Mononuclear cell (primary cell): Measurements from ENCODE around the gene ZXDC. TPM values are rescaled to one million over a fixed set of nuclear protein-coding genes. Genes with fewer than 3 reads are reported as not detected.

Experiments used
- H3K27me3 ChIP-seq: 2 replicates; pipeline ENCODE4 v1.6.0; 2011; ENCODE audit warnings: low read length, control low read depth; ENCODE audit not compliant: insufficient read depth
- H3K4me1 ChIP-seq: 2 replicates; pipeline ENCODE4 v1.5.1; 2011; ENCODE audit warnings: mild to moderate bottlenecking, low read length, control low read depth; ENCODE audit not compliant: insufficient read depth
- H3K4me3 ChIP-seq: 2 replicates; pipeline ENCODE4 v1.5.1; 2011; ENCODE audit warnings: mild to moderate bottlenecking, low read length, moderate library complexity
- H3K9me3 ChIP-seq: 2 replicates; pipeline ENCODE4 v1.5.1; 2011; ENCODE audit warnings: low read depth, mild to moderate bottlenecking, control low read depth, low read length
- total RNA-seq: library from RNA; depleted of rRNA; stranded (reverse); fragments of >200 nt; gene quantifications from one replicate; pipeline ENCODE4 v1.2.3, GENCODE V29; 2012

ZXDC gene
- total RNA-seq, 1 donor: 63.2 TPM

- H3K27me3 ChIP-seq: no peaks in the 10 kb centered on the region
- H3K4me1 ChIP-seq: peaks cover 13% of the 10 kb centered on the region
- H3K9me3 ChIP-seq: no peaks in the 10 kb centered on the region
- no peak overlapping the region for H3K4me3 ChIP-seq
These were observed 15.3 kb downstream of the ZXDC start for GRCh38 chr3:126460381-126460780.

DNA sequence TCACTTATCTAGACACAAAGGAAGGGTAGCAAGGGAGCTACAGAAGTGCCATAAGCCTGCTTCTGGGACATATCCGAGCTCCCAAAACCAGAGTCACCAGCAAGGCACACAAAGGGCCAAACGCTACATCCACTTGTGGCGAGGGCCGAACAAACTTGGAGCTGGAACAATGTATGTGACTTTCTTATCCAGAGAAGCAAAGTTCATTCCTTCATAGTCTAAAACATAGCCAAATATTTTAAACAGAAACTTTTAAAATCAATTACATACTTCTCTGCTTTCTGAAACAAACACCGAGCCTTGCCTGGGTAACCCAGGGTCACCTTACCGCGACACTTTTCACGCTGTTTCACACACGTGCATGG lies 15.9 kb downstream of the ZXDC start:
- no peaks in the 10 kb centered on the region for H3K27me3 ChIP-seq
- peaks cover 7% of the 10 kb centered on the region for H3K4me1 ChIP-seq
- no peaks in the 10 kb centered on the region for H3K9me3 ChIP-seq
- H3K4me3 ChIP-seq: no peak overlapping the region

- H3K4me1 ChIP-seq: peaks cover 2% of the 10 kb centered on the region
- no peaks in the 10 kb centered on the region for H3K9me3 ChIP-seq
- no peak overlapping the region for H3K4me3 ChIP-seq
- no peaks in the 10 kb centered on the region for H3K27me3 ChIP-seq
These were observed 16.5 kb downstream of the ZXDC start for GRCh38 chr3:126459111-126459762.

DNA sequence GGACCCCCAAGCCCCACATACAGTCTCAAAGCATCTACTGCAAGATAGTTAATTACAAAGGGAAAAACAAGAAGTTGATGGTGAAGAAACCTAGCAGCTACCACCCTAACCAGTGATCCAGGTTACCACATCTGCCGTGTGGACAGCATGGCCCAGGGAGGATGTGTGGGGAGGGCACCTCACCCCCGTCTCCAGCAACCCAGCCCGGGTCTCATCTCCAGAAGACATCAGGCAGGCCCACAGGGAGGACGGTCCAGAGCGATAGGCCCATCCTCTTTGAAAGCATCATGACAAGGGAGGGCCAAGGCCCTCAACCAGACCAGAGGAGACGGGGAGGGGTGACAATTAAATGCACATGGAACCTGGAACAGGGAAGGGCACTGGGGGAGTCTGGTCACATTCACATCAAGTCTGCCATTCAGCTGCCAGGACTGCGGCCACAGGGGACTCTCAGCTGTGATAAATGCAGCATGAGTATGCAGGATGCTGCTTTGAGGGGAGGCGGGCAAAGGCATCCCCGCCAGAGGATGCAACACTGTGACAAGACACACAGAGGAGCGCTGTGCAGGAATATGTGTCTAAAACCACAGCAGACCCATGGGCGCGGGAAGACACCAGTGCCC lies 18.8 kb downstream of the ZXDC start:
- no peaks in the 10 kb centered on the region for H3K4me1 ChIP-seq

DNA sequence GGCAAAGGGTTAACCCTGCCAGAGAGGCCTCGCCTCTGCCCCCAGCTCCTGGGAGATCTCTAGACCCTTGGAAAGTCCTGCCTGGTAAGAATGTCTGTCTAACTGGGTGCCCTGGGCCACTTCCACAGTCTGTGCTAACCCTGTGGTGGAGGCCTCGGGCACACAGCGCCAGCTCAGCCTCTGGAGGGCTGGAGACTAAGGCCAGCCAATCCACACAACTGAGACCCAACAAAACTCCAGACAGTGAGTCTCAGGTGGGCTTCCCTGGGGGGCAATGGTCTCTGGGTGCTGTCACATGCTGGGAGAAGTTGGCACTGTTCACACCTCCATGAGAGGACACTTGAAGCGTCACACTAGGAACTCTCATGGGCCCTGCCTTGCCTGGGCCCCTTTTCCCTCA lies 19.5 kb downstream of the ZXDC start:
- Histone ChIP-seq H3K4me3 (no peak overlapping the region), H3K27me3 (no peaks in the 10 kb centered on the region), H3K4me1 (no peaks in the 10 kb centered on the region), H3K9me3 (no peaks in the 10 kb centered on the region)

More for the DNA sequence above, 18.8 kb downstream of the ZXDC start:
- Histone ChIP-seq H3K4me3 (no peak overlapping the region), H3K9me3 (no peaks in the 10 kb centered on the region), H3K27me3 (no peaks in the 10 kb centered on the region)

DNA sequence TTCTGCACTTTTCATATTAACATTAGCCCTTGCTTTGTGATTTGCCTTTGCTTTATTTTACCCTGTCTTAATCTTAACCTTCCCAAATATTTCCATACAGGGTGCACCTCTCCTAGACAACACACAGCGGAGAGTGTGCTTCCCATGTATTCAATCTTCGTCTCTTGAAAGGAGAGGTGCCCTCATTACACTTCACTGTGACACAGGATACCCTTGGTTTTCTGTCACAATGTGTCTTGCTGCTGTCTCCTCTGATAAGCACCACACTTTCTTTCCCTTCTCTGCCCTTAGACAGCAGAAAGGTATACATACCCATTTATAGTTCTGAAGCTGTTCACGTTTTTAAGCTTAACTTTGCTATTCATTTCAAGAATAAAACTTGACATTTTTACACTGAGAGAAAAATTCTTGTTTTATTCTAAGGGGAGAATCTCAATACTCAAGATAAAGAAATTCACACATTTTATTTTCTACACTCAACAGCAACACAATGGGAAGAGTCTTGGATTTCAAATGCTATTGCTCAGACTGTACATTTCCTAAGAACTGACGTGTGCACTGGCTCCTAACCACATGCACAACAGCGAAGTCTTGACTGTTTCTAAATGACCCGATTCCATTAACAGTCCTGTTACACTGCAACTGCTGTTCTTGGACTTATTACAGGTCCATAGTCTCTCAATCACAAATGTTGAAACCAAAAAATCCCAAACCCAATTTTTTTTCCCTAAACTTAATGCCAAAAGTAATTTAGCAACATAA lies 21.1 kb downstream of the ZXDC start:
- H3K4me3 ChIP-seq: no peak overlapping the region
- H3K4me1 ChIP-seq: no peaks in the 10 kb centered on the region
- H3K27me3 ChIP-seq: no peaks in the 10 kb centered on the region
- no peaks in the 10 kb centered on the region for H3K9me3 ChIP-seq

DNA sequence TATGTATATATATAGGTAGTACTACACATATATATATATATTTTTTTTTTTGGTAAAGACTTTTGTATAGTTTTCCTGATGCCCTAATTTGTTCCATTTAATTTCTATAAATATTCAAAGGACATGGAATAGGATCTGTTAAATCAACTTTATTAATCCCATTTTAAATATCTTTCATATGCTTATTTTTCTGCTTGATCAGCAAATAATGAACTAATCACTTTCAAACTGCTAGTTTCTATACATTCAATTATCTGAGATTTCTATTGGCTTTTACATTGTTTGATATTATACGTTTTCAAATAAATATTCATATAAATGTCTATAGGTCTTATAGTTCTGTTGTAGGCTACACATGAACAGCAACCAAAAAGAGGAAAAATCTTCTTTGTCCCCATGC lies 21.7 kb downstream of the ZXDC start:
- no peak overlapping the region for H3K4me3 ChIP-seq
- no peaks in the 10 kb centered on the region for H3K4me1 ChIP-seq
- no peaks in the 10 kb centered on the region for H3K27me3 ChIP-seq
- no peaks in the 10 kb centered on the region for H3K9me3 ChIP-seq

DNA sequence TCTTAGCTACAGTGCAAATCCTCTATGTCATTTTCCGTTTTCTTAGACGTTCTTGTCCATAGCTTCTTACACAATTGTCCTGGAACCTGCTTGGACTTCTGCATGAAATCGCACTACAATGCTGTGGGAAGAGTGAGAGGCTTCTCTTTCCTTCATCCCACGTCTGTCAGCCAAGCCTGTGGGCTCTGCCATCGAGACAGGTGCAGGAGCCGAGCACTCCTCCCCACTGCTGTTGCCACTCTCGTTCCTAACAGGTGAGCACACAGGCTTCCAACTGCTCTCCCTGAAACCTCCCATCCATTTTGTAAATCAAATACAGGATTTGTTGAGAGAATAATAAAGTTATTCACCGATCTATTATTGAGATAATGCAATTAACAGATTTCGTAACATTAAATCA lies 23.5 kb downstream of the ZXDC start:
- H3K4me1 ChIP-seq: no peaks in the 10 kb centered on the region
- no peaks in the 10 kb centered on the region for H3K27me3 ChIP-seq
- no peak overlapping the region for H3K4me3 ChIP-seq
- H3K9me3 ChIP-seq: no peaks in the 10 kb centered on the region

DNA sequence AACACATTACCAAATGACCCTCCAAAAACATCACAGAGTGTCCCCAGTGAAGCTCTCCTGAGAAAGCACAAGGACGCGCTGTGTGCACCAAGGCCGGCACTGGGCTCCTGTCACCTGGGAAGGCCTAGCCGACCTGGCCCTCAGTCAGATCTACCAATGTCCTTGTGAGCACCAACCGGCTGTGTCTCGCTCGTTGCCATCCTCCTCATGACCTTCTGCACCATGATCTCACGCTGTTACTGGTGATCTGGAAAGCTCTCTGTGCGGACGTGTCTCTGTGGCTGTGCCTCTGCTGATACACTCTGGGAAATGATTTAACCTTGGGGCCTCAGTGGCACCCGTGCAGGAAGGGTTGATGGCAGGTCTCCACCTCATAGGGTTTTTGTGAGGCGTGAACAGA lies 24.2 kb downstream of the ZXDC start:
- no peaks in the 10 kb centered on the region for H3K4me1 ChIP-seq
- no peak overlapping the region for H3K4me3 ChIP-seq
- H3K9me3 ChIP-seq: no peaks in the 10 kb centered on the region
- no peaks in the 10 kb centered on the region for H3K27me3 ChIP-seq

DNA sequence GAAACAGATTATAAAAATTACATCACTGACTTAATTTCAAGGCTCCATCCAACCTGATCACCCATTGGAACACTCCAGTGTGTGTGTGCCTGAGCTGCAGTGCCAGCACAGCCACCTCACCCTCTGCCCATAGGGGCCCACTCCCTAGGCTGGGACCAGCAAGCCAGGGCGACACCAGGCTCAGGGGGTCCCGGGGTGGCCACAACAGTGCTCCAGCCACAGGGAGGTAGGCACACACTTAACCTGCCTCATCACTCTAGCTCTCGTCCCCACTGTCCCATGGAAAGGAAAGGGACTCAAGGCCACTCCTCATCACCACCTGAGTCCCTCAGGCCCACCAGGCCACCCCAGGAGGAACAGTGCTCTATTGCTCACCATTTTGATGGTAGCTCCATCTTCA lies 24.9 kb downstream of the ZXDC start:
- Histone ChIP-seq H3K4me3 (no peak overlapping the region), H3K9me3 (no peaks in the 10 kb centered on the region), H3K27me3 (no peaks in the 10 kb centered on the region), H3K4me1 (no peaks in the 10 kb centered on the region)

GRCh38 chr3:126450219-126450618 lies 25.5 kb downstream of the ZXDC start:
- Histone ChIP-seq H3K27me3 (no peaks in the 10 kb centered on the region), H3K4me1 (no peaks in the 10 kb centered on the region), H3K9me3 (no peaks in the 10 kb centered on the region), H3K4me3 (no peak overlapping the region)

DNA sequence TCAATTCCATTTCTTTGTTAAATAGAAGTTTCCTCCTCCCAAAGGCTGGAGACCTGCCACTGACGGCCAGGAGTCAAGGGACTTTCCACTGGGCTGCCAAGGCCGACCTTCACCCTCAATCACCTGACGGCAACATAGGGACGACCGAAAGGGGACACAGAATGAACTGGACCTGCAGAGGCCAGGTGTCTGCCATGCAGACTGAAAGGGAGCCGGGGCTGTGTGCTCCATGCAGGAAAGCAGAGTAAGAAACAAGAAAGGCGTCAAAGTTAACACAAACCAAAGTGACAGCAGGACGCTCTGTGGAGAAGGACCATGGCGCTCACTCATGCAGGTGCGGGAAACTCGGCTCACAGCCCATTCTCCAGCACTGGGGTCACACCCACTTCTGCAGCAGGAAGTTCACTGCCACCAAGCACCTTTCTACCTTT lies 26.1 kb downstream of the ZXDC start:
- Histone ChIP-seq H3K4me1 (no peaks in the 10 kb centered on the region), H3K27me3 (no peaks in the 10 kb centered on the region), H3K4me3 (no peak overlapping the region), H3K9me3 (no peaks in the 10 kb centered on the region)

- Histone ChIP-seq H3K4me1 (no peaks in the 10 kb centered on the region), H3K27me3 (no peaks in the 10 kb centered on the region), H3K9me3 (no peaks in the 10 kb centered on the region), H3K4me3 (no peak overlapping the region)
These were observed 26.9 kb downstream of the ZXDC start for GRCh38 chr3:126448893-126449180.

- Histone ChIP-seq H3K4me3 (no peak overlapping the region), H3K4me1 (no peaks in the 10 kb centered on the region), H3K9me3 (no peaks in the 10 kb centered on the region), H3K27me3 (no peaks in the 10 kb centered on the region)
These were observed 27.4 kb downstream of the ZXDC start for GRCh38 chr3:126448136-126448892.

- no peaks in the 10 kb centered on the region for H3K9me3 ChIP-seq
- no peaks in the 10 kb centered on the region for H3K27me3 ChIP-seq
- H3K4me1 ChIP-seq: no peaks in the 10 kb centered on the region
- H3K4me3 ChIP-seq: no peak overlapping the region
These were observed 28.1 kb downstream of the ZXDC start for GRCh38 chr3:126447456-126448106.
